HFFc6 (cell line): ENCODE results near the gene IRF2BP2. TPM values are rescaled to one million over a fixed set of nuclear protein-coding genes. Genes with fewer than 3 reads are reported as not detected.

ENCODE experiments used
- DNase-seq: peaks from one replicate; pipeline ENCODE4 v3.0.0-alpha.2; 2018
- H3K27ac Mint-ChIP-seq: 2 replicates; pipeline ENCODE4 v1.8.0; 2020; ENCODE audit warnings: mild to moderate bottlenecking, mixed read lengths
- H3K27me3 Mint-ChIP-seq: 2 replicates; pipeline ENCODE4 v1.8.0; 2021; ENCODE audit warnings: mild to moderate bottlenecking, moderate library complexity, mixed read lengths; ENCODE audit not compliant: insufficient read depth
- H3K36me3 Mint-ChIP-seq: 2 replicates; pipeline ENCODE4 v1.8.0; 2021; ENCODE audit warnings: low read depth, mixed read lengths
- H3K4me1 Mint-ChIP-seq: 2 replicates; pipeline ENCODE4 v1.8.0; 2020; ENCODE audit warnings: low read depth, mixed read lengths
- H3K4me3 Mint-ChIP-seq: 2 replicates; pipeline ENCODE4 v1.8.0; 2020; ENCODE audit warnings: mild to moderate bottlenecking, moderate library complexity, mixed read lengths
- H3K9me3 Mint-ChIP-seq: 2 replicates; pipeline ENCODE4 v1.8.0; 2020; ENCODE audit warnings: mild to moderate bottlenecking, mixed read lengths
- CTCF ChIP-seq: fragments of 200-600 bp; sonication (generic); IDR thresholded peaks from 2 replicates; pipeline ENCODE4 v1.5.0; 2021; ENCODE audit warnings: antibody characterized with exemption, mild to moderate bottlenecking
- total RNA-seq, 6 experiments: library from RNA; stranded (reverse); fragmentation: NEBNext Ultra II Directional; extraction: Animal tissue kit (Norgen Biotek cat#: 25700); gene quantifications; 2 replicates in 1 of 6; 3 replicates in 5 of 6; pipeline ENCODE4 v1.2.3, GENCODE V29; 2021

IRF2BP2 gene
- total RNA-seq, 6 experiments from 2014 or later: 58.6 to 87.1 (median 73.2) TPM

GRCh38 chr1:234604495-234605398 is 5.2 kb downstream of the IRF2BP2 start:
- Mint-ChIP-seq H3K27ac (peak overlapping the region; percentile 90), H3K27me3 (peaks cover 16% of the 10 kb centered on the region), H3K4me1 (peaks cover 78% of the 10 kb centered on the region), H3K9me3 (no peaks in the 10 kb centered on the region), H3K4me3 (peak overlapping the region; percentile 97), H3K36me3 (peaks cover 50% of the 10 kb centered on the region)
- TF ChIP-seq CTCF: no peak
- DNase-seq: peak; percentile 67

GRCh38 chr1:234603221-234604204 is 6.5 kb downstream of the IRF2BP2 start:
- H3K4me1 Mint-ChIP-seq: peaks cover 90% of the 10 kb centered on the region
- H3K27me3 Mint-ChIP-seq: peaks cover 16% of the 10 kb centered on the region
- peak overlapping the region; percentile 97 for H3K4me3 Mint-ChIP-seq
- peak overlapping the region; percentile 90 for H3K27ac Mint-ChIP-seq
- H3K36me3 Mint-ChIP-seq: peaks cover 50% of the 10 kb centered on the region
- DNase-seq: no peak
- no peaks in the 10 kb centered on the region for H3K9me3 Mint-ChIP-seq
- no peak for TF ChIP-seq CTCF

- Mint-ChIP-seq H3K27me3 (peaks cover 12% of the 10 kb centered on the region), H3K4me3 (peak overlapping the region; percentile 97), H3K4me1 (peaks cover 86% of the 10 kb centered on the region), H3K9me3 (no peaks in the 10 kb centered on the region), H3K27ac (peak overlapping the region; percentile 90), H3K36me3 (peaks cover 41% of the 10 kb centered on the region)
- DNase-seq: peak; percentile 97
- no peak for TF ChIP-seq CTCF
Observed at GRCh38 chr1:234602334-234603220, 7.4 kb downstream of the IRF2BP2 start.

GRCh38 chr1:234601301-234602017 is 8.5 kb downstream of the IRF2BP2 start:
- peaks cover 30% of the 10 kb centered on the region for H3K36me3 Mint-ChIP-seq
- DNase-seq: peak; percentile 49
- TF ChIP-seq CTCF: no peak
- H3K9me3 Mint-ChIP-seq: no peaks in the 10 kb centered on the region
- peak overlapping the region; percentile 97 for H3K4me3 Mint-ChIP-seq
- peak overlapping the region; percentile 90 for H3K27ac Mint-ChIP-seq
- peaks cover 76% of the 10 kb centered on the region for H3K4me1 Mint-ChIP-seq
- peaks cover 6% of the 10 kb centered on the region for H3K27me3 Mint-ChIP-seq
